ENCODE results near the gene TIMM44. TPM values are rescaled to one million over a fixed set of nuclear protein-coding genes. Genes with fewer than 3 reads are reported as not detected.

The TIMM44 gene
- total RNA-seq, 4 donors from 2014 or later = 65.7 to 108 (median 86.4) TPM

DNA sequence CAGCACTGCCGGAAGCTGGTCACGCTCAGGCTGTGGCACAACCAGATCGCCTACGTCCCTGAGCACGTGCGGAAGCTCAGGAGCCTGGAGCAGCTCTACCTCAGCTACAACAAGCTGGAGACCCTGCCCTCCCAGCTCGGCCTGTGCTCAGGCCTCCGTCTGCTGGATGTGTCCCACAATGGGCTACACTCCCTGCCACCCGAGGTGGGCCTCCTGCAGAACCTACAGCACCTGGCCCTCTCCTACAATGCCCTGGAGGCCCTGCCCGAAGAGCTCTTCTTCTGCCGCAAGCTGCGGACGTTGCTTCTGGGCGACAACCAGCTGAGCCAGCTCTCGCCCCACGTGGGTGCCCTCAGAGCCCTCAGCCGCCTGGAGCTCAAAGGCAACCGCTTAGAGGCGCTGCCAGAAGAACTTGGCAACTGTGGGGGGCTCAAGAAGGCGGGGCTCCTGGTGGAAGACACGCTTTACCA is 43.0 kb downstream of the TIMM44 start:
- no peak for ATAC-seq
- TF ChIP-seq, protein P1, sequence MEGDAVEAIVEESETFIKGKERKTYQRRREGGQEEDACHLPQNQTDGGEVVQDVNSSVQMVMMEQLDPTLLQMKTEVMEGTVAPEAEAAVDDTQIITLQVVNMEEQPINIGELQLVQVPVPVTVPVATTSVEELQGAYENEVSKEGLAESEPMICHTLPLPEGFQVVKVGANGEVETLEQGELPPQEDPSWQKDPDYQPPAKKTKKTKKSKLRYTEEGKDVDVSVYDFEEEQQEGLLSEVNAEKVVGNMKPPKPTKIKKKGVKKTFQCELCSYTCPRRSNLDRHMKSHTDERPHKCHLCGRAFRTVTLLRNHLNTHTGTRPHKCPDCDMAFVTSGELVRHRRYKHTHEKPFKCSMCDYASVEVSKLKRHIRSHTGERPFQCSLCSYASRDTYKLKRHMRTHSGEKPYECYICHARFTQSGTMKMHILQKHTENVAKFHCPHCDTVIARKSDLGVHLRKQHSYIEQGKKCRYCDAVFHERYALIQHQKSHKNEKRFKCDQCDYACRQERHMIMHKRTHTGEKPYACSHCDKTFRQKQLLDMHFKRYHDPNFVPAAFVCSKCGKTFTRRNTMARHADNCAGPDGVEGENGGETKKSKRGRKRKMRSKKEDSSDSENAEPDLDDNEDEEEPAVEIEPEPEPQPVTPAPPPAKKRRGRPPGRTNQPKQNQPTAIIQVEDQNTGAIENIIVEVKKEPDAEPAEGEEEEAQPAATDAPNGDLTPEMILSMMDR (IDR thresholded peaks at IDR 0.05) = no peak
- TF ChIP-seq EP300 (IDR thresholded peaks at IDR 0.05) (no peak), POLR2AphosphoS5 (IDR thresholded peaks at IDR 0.05) (no peak), POLR2A (IDR thresholded peaks at IDR 0.05) (no peak)
- 80% methylated on average over 1 of the region's 21 CpGs; no CpG with 5 or more reads in 1 of the 2 donors for WGBS, 2 donors (ENCODE audit: low coverage in 1 of 2)

GRCh38 chr19:7899751-7900378 is 43.6 kb downstream of the TIMM44 start:
- Histone ChIP-seq H3K27ac (no peak overlapping the region), H3K27me3 (peaks cover 21% of the 10 kb centered on the region), H3K9me3 (no peaks in the 10 kb centered on the region), H3K4me3 (no peak overlapping the region), H3K36me3 (no peaks in the 10 kb centered on the region), H3K4me1 (peaks cover 4 to 17% (median 10%) of the 10 kb centered on the region in 3 donors)
- TF ChIP-seq, protein P1 (IDR thresholded peaks at IDR 0.05) = no peak
- no peak for TF ChIP-seq POLR2A (IDR thresholded peaks at IDR 0.05)
- no peak for TF ChIP-seq POLR2AphosphoS5 (IDR thresholded peaks at IDR 0.05)
- TF ChIP-seq EP300 (IDR thresholded peaks at IDR 0.05) = no peak
- WGBS, 2 donors (ENCODE audit: low coverage in 1 of 2) = no CpG with 5 or more reads among the region's 34 CpGs
- ATAC-seq = no peak

More for the DNA sequence above, 43.0 kb downstream of the TIMM44 start:
- peaks cover 4 to 22% (median 16%) of the 10 kb centered on the region in 3 donors for H3K4me1 ChIP-seq
- peaks cover 16% of the 10 kb centered on the region for H3K27me3 ChIP-seq
- H3K36me3 ChIP-seq = peaks cover 0 to 3% of the 10 kb centered on the region in 2 donors
- H3K27ac ChIP-seq = no peak overlapping the region
- no peaks in the 10 kb centered on the region for H3K9me3 ChIP-seq
- H3K4me3 ChIP-seq = no peak overlapping the region

- H3K4me3 ChIP-seq = no peak overlapping the region
- peaks cover 0 to 10% (median 6%) of the 10 kb centered on the region in 3 donors for H3K4me1 ChIP-seq
- 88% methylated on average over 8 of the region's 16 CpGs; no CpG with 5 or more reads in 1 of the 2 donors for WGBS, 2 donors (ENCODE audit: low coverage in 1 of 2)
- H3K36me3 ChIP-seq = no peaks in the 10 kb centered on the region
- no peak overlapping the region for H3K27ac ChIP-seq
- no peak for ATAC-seq
- H3K27me3 ChIP-seq = peaks cover 30% of the 10 kb centered on the region
- no peak for TF ChIP-seq POLR2AphosphoS5 (IDR thresholded peaks at IDR 0.05)
- TF ChIP-seq, protein P1 (IDR thresholded peaks at IDR 0.05) = no peak
- TF ChIP-seq EP300 (IDR thresholded peaks at IDR 0.05) = no peak
- no peak for TF ChIP-seq POLR2A (IDR thresholded peaks at IDR 0.05)
- H3K9me3 ChIP-seq = no peaks in the 10 kb centered on the region
Measured at GRCh38 chr19:7898967-7899366, 44.5 kb downstream of the TIMM44 start.

DNA sequence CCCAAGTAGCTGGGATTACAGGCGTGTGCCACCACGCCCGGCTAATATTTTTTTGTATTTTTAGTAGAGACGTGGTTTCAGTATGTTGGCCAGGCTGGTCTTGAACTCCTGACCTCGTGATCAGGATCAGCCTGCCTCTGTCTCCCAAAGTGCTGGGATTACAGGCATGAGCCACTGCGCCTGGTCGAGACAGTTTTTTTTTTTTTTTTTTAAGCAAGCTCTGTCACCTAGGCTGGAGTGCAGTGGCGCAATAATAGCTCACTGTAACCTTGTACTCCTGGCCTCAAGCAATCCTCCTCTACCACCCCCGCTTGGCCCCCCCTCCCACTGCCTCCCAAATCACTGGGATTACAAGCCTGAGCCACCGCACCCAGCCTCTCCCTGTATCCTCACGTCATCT is 46.2 kb downstream of the TIMM44 start:
- peaks cover 0 to under 1% (median 0%) of the 10 kb centered on the region in 3 donors for H3K4me1 ChIP-seq
- TF ChIP-seq POLR2AphosphoS5 (IDR thresholded peaks at IDR 0.05) = no peak
- TF ChIP-seq, protein P1 (IDR thresholded peaks at IDR 0.05) = no peak
- no peak for TF ChIP-seq POLR2A (IDR thresholded peaks at IDR 0.05)
- no peak for TF ChIP-seq EP300 (IDR thresholded peaks at IDR 0.05)
- no peak overlapping the region for H3K4me3 ChIP-seq
- 70 to 98% methylated on average over 2 to 7 of the region's 11 CpGs for WGBS, 2 donors (ENCODE audit: low coverage in 1 of 2)
- H3K27ac ChIP-seq = no peak overlapping the region
- H3K27me3 ChIP-seq = peaks cover 47% of the 10 kb centered on the region
- H3K36me3 ChIP-seq = no peaks in the 10 kb centered on the region
- no peak for ATAC-seq
- no peaks in the 10 kb centered on the region for H3K9me3 ChIP-seq

DNA sequence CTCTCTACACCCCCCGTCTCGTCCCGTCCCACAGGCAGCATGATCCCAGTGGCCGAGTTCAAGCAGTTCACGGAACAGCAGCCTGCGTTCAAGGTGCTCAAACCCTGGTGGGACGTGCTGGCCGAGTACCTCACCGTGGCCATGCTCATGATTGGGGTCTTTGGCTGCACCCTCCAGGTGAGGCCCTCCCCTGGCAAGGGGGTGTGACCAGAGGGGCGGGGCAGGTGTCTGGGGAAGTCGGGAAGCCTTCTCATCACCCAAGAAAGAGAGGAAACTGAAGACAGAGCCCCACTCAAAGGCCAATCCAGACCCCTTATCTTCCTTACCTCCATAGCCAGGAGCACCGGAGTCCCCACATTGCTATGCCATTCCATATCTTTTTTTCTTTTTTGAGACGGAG is 47.9 kb downstream of the TIMM44 start:
- 86 to 100% methylated on average over 1 to 4 of the region's 13 CpGs for WGBS, 2 donors (ENCODE audit: low coverage in 1 of 2)
- H3K27ac ChIP-seq = no peak overlapping the region

More for the DNA sequence above, 47.9 kb downstream of the TIMM44 start:
- Histone ChIP-seq H3K36me3 (no peaks in the 10 kb centered on the region), H3K9me3 (no peaks in the 10 kb centered on the region), H3K27me3 (peaks cover 60% of the 10 kb centered on the region), H3K4me3 (no peak overlapping the region), H3K4me1 (no peaks in the 10 kb centered on the region)
- no peak for ATAC-seq
- TF ChIP-seq POLR2AphosphoS5 (IDR thresholded peaks at IDR 0.05) (no peak), POLR2A (IDR thresholded peaks at IDR 0.05) (no peak), EP300 (IDR thresholded peaks at IDR 0.05) (no peak)
- TF ChIP-seq, protein P1 (IDR thresholded peaks at IDR 0.05) = no peak

Data from gastroesophageal sphincter (tissue), 4 donors.